HG03066 (cell line): ENCODE results near the gene PCGF3.

ENCODE experiments used
- ATAC-seq: cut with Tn5 transposase; IDR thresholded peaks from one replicate; pipeline ENCODE4 v1.9.1; 2021; ENCODE audit warnings: low read depth; ENCODE audit not compliant: unreplicated experiment

PCGF3 gene

GRCh38 chr4:699816-700580 is 5.6 kb upstream of the PCGF3 start:
- no peak for ATAC-seq

GRCh38 chr4:700587-701264 is 4.9 kb upstream of the PCGF3 start:
- ATAC-seq = no peak

GRCh38 chr4:702618-703048 is 3.0 kb upstream of the PCGF3 start:
- no peak for ATAC-seq

- no peak for ATAC-seq
Observed at GRCh38 chr4:703336-704197, 2.1 kb upstream of the PCGF3 start.

GRCh38 chr4:704198-704891 is 1.3 kb upstream of the PCGF3 start:
- ATAC-seq = no peak

- ATAC-seq = no peak
Observed at GRCh38 chr4:704971-705277, 708 bp upstream of the PCGF3 start.

GRCh38 chr4:706083-706633 is 526 bp downstream of the PCGF3 start:
- peak; percentile 4 for ATAC-seq

GRCh38 chr4:706834-707598 is 1.4 kb downstream of the PCGF3 start:
- no peak for ATAC-seq

- no peak for ATAC-seq
Observed at GRCh38 chr4:707929-708630, 2.4 kb downstream of the PCGF3 start.

- ATAC-seq = no peak
Observed at GRCh38 chr4:708631-708933, 3.0 kb downstream of the PCGF3 start.

GRCh38 chr4:709348-709747 is 3.7 kb downstream of the PCGF3 start:
- no peak for ATAC-seq

- no peak for ATAC-seq
Observed at GRCh38 chr4:710116-710515, 4.5 kb downstream of the PCGF3 start.

GRCh38 chr4:710916-711315 is 5.3 kb downstream of the PCGF3 start:
- no peak for ATAC-seq

- ATAC-seq = no peak
Observed at GRCh38 chr4:712093-712492, 6.5 kb downstream of the PCGF3 start.

GRCh38 chr4:712916-713632 is 7.4 kb downstream of the PCGF3 start:
- ATAC-seq = no peak

- no peak for ATAC-seq
Observed at GRCh38 chr4:714087-714486, 8.5 kb downstream of the PCGF3 start.

GRCh38 chr4:717601-718320 is 12.1 kb downstream of the PCGF3 start:
- ATAC-seq = no peak

GRCh38 chr4:718460-718859 is 12.8 kb downstream of the PCGF3 start:
- no peak for ATAC-seq
